H1 (cell line): Measurements from ENCODE around the gene DIP2C. TPM values are rescaled to one million over a fixed set of nuclear protein-coding genes. Genes with fewer than 3 reads are reported as not detected.
A peak's percentile ranks its signal among the peaks of the same experiment; 100 is the strongest.

ENCODE experiments used
- CTCF ChIA-PET: fragments of 300-600 bp; sonication (Branson Sonifier 250); formaldehyde crosslinking; loops from one replicate; lab custom pipeline; 2021; ENCODE audit not compliant: partially characterized antibody; lab: Charles Lee
- POLR2A ChIA-PET: fragments of 300-600 bp; sonication (Branson Sonifier 250); formaldehyde crosslinking; loops from one replicate; lab custom pipeline; 2021; ENCODE audit warnings: inconsistent platforms; ENCODE audit not compliant: partially characterized antibody; lab: Charles Lee
- DNase-seq, 2 experiments: peaks; one replicate each; pipeline versions ENCODE4 v3.0.0 to v3.0.0-alpha.2; 2010 to 2022; ENCODE audit warnings: low spot score in 2 of 2, low read depth in 1 of 2, mixed read lengths in 1 of 2
- FAIRE-seq: peaks from 2 replicates; lab custom pipeline; 2011; peaks lifted over from hg19 to GRCh38; lab: Jason Lieb, UNC
- H2AFZ ChIP-seq: 2 replicates; pipeline ENCODE4 v1.8.1; 2012; ENCODE audit warnings: low read length, inconsistent platforms
- H2AK5ac ChIP-seq: 2 replicates; pipeline ENCODE4 v1.6.1; 2013; ENCODE audit warnings: low read depth, low read length
- H2BK120ac ChIP-seq: replicated peaks from 2 replicates; pipeline ENCODE3; 2013; ENCODE audit warnings: low read depth, low read length, inconsistent platforms
- H2BK12ac ChIP-seq: 2 replicates; pipeline ENCODE4 v1.6.1; 2013; ENCODE audit warnings: low read depth, low read length
- H2BK15ac ChIP-seq: 2 replicates; pipeline ENCODE4 v1.6.1; 2013; ENCODE audit warnings: low read length
- H2BK20ac ChIP-seq: 2 replicates; pipeline ENCODE4 v1.6.1; 2013; ENCODE audit warnings: low read length
- H2BK5ac ChIP-seq: 2 replicates; pipeline ENCODE4 v1.6.1; 2013; ENCODE audit warnings: low read depth, low read length
- H3K14ac ChIP-seq: 2 replicates; pipeline ENCODE4 v1.6.1; 2013; ENCODE audit warnings: inconsistent platforms; ENCODE audit not compliant: insufficient read length
- H3K18ac ChIP-seq: 2 replicates; pipeline ENCODE4 v1.6.1; 2013; ENCODE audit warnings: low read length; ENCODE audit errors: extremely low read depth
- H3K23ac ChIP-seq: 2 replicates; pipeline ENCODE4 v1.6.1; 2013; ENCODE audit warnings: inconsistent platforms; ENCODE audit not compliant: insufficient read length
- H3K23me2 ChIP-seq: 2 replicates; pipeline ENCODE4 v1.6.1; 2013; ENCODE audit warnings: low read depth, low read length
- H3K27ac ChIP-seq: 2 replicates; pipeline ENCODE4 v1.6.1; 2011; ENCODE audit warnings: low read depth, low read length, inconsistent platforms
- H3K27me3 ChIP-seq, 4 experiments: replicated peaks in 1 of 4; 1 replicate in 1 of 4; 2 replicates in 3 of 4; pipeline versions ENCODE4 v1.6.1 to v1.8.1; 2011 to 2013; ENCODE audit warnings: low read length in 3 of 4, mild to moderate bottlenecking in 3 of 4, inconsistent platforms in 2 of 4, mixed read lengths in 2 of 4, moderate library complexity in 1 of 4; ENCODE audit not compliant: control insufficient read depth in 3 of 4, insufficient read depth in 3 of 4; ENCODE audit errors: extremely low read depth in 1 of 4
- H3K36me3 ChIP-seq, 4 experiments: 2 replicates each; pipeline versions ENCODE4 v1.6.1 to v1.8.1; 2011 to 2013; ENCODE audit warnings: mild to moderate bottlenecking in 4 of 4, low read length in 3 of 4, moderate library complexity in 2 of 4, control low read depth in 1 of 4, inconsistent platforms in 1 of 4; ENCODE audit not compliant: insufficient read depth in 4 of 4, control insufficient read depth in 2 of 4
- H3K4ac ChIP-seq: replicated peaks from 2 replicates; pipeline ENCODE3; 2013; ENCODE audit warnings: low read length, low read depth, mixed read lengths, inconsistent platforms; ENCODE audit not compliant: insufficient read length
- H3K4me1 ChIP-seq, 4 experiments: replicated peaks in 1 of 4; 1 replicate in 1 of 4; 2 replicates in 3 of 4; pipeline versions ENCODE4 v1.6.1 to v1.8.1; 2011 to 2013; ENCODE audit warnings: low read length in 3 of 4, inconsistent platforms in 2 of 4, mixed read lengths in 1 of 4; ENCODE audit not compliant: insufficient read depth in 4 of 4, control insufficient read depth in 3 of 4
- H3K4me2 ChIP-seq, 2 experiments: 2 replicates each; pipeline versions ENCODE4 v1.6.1 to v1.8.1; 2011 to 2013; ENCODE audit warnings: low read depth in 2 of 2, low read length in 2 of 2, control low read depth in 1 of 2, inconsistent platforms in 1 of 2, mild to moderate bottlenecking in 1 of 2; ENCODE audit not compliant: insufficient read depth in 1 of 2
- H3K4me3 ChIP-seq, 4 experiments: fragments of 200-600, 300-600 bp in 1 of 4; sonication (generic), shearing (Covaris generic), sonication (Bioruptor Twin) in 1 of 4; 2 replicates each; pipeline versions ENCODE4 v1.5.1 to v1.8.1; 2011 to 2016; ENCODE audit warnings: low read length in 4 of 4, low read depth in 3 of 4, control low read depth in 2 of 4, inconsistent platforms in 2 of 4, mild to moderate bottlenecking in 2 of 4, mixed read lengths in 1 of 4, moderate library complexity in 1 of 4; ENCODE audit not compliant: insufficient read depth in 2 of 4; ENCODE audit errors: extremely low read depth in 1 of 4
- H3K56ac ChIP-seq: replicated peaks from 2 replicates; pipeline ENCODE3; 2013; ENCODE audit warnings: low read depth, mild to moderate bottlenecking, mixed read lengths, low read length, inconsistent platforms; ENCODE audit not compliant: insufficient read length
- H3K79me1 ChIP-seq: 2 replicates; pipeline ENCODE4 v1.6.1; 2013; ENCODE audit warnings: low read depth, low read length, control low read depth
- H3K79me2 ChIP-seq, 2 experiments: 2 replicates each; pipeline versions ENCODE4 v1.6.1 to v1.8.1; 2012 to 2013; ENCODE audit warnings: low read length in 2 of 2, mild to moderate bottlenecking in 2 of 2, inconsistent platforms in 1 of 2; ENCODE audit not compliant: insufficient read depth in 2 of 2, control insufficient read depth in 1 of 2
- H3K9ac ChIP-seq, 4 experiments: replicated peaks in 1 of 4; 1 replicate in 1 of 4; 2 replicates in 3 of 4; pipeline versions ENCODE4 v1.6.1 to v1.8.1; 2011 to 2013; ENCODE audit warnings: low read depth in 3 of 4, low read length in 3 of 4, control low read depth in 2 of 4, mild to moderate bottlenecking in 2 of 4, moderate library complexity in 2 of 4, inconsistent platforms in 1 of 4; ENCODE audit errors: extremely low read depth in 1 of 4
- H3K9me3 ChIP-seq, 2 experiments: 2 replicates each; pipeline versions ENCODE4 v1.6.1 to v1.8.1; 2012 to 2013; ENCODE audit warnings: mild to moderate bottlenecking in 2 of 2, moderate library complexity in 2 of 2, control low read depth in 1 of 2, inconsistent platforms in 1 of 2, low read depth in 1 of 2, low read length in 1 of 2, mixed read lengths in 1 of 2; ENCODE audit not compliant: insufficient read depth in 2 of 2
- H4K20me1 ChIP-seq, 2 experiments: replicated peaks in 1 of 2; 2 replicates each; pipeline versions ENCODE3 to v1.8.1; 2011 to 2013; ENCODE audit warnings: inconsistent platforms in 2 of 2, low read length in 2 of 2, mild to moderate bottlenecking in 1 of 2; ENCODE audit not compliant: insufficient read depth in 2 of 2, control insufficient read depth in 1 of 2
- H4K5ac ChIP-seq: 2 replicates; pipeline ENCODE4 v1.6.1; 2013; ENCODE audit warnings: low read length, low read depth, mixed read lengths, inconsistent platforms; ENCODE audit not compliant: insufficient read length
- H4K8ac ChIP-seq: 2 replicates; pipeline ENCODE4 v1.8.0; 2013; ENCODE audit warnings: mild to moderate bottlenecking, moderate library complexity, low read length, inconsistent platforms; ENCODE audit not compliant: insufficient read depth; ENCODE audit errors: extremely low read depth
- H4K91ac ChIP-seq: replicated peaks from 2 replicates; pipeline ENCODE3; 2013; ENCODE audit warnings: low read length, mixed read lengths, inconsistent platforms; ENCODE audit not compliant: insufficient read length
- EGR1 ChIP-seq: IDR thresholded peaks from 2 replicates; pipeline ENCODE4 v1.6.1; 2011; ENCODE audit warnings: low read depth, low read length, borderline replicate concordance
- GTF2F1 ChIP-seq: IDR thresholded peaks from 2 replicates; pipeline ENCODE4 v1.6.1; 2012; ENCODE audit warnings: low read depth, low read length, improper control_type of control experiment, borderline replicate concordance
- RAD21 ChIP-seq, 2 experiments: IDR thresholded peaks in 1 of 2; conservative IDR thresholded peaks in 1 of 2; 2 replicates each; pipeline ENCODE4 v1.6.1; 2011; ENCODE audit warnings: low read depth in 2 of 2, low read length in 2 of 2, improper control_type of control experiment in 1 of 2, inconsistent platforms in 1 of 2, mild to moderate bottlenecking in 1 of 2, moderate library complexity in 1 of 2
- YY1 ChIP-seq: IDR thresholded peaks from 2 replicates; pipeline ENCODE4 v1.6.1; 2011; ENCODE audit warnings: low read depth, mild to moderate bottlenecking, low read length
- WGBS, 2 experiments: shearing (Covaris generic) in 1 of 2; methylation state at CpG; one replicate each; pipeline versions ENCODE4 v1.1.6 to v1.1.7; 2013 to 2015; ENCODE audit warnings: low lambda C conversion rate in 2 of 2, mixed read lengths in 2 of 2, inconsistent platforms in 1 of 2, low coverage in 1 of 2, missing lambda C conversion rate in 1 of 2; ENCODE audit not compliant: insufficient replicate concordance in 2 of 2, insufficient coverage in 1 of 2, insufficient read length in 1 of 2; ENCODE audit errors: extremely low coverage in 1 of 2, missing lambda C conversion rate in 1 of 2; 5-methylcytosine and 5-hydroxymethylcytosine counted together
- polyA plus RNA-seq, 7 experiments: library from polyadenylated mRNA; depleted of rRNA in 3 of 7; stranded (reverse) in 5 of 7; unstranded in 2 of 7; fragments of >200 nt in 5 of 7; fragments of 200-250 nt in 2 of 7; gene quantifications; 1 replicate in 5 of 7; 2 replicates in 1 of 7; 4 replicates in 1 of 7; pipeline versions ENCODE4 v1.2.1 to v1.2.3, GENCODE V29; 2011 to 2013; ENCODE audit warnings: missing spikeins in 2 of 7, mixed read lengths in 2 of 7
- total RNA-seq: library from RNA; stranded (reverse); fragmentation: NEBNext Ultra II Directional; extraction: Animal tissue kit (Norgen Biotek cat#: 25700); gene quantifications from 2 replicates; pipeline ENCODE4 v1.2.1, GENCODE V29; 2021

DIP2C gene
- total and polyA plus RNA-seq, 2 of the 8 experiments (the other 6 are each of a cell fraction or from before 2014, with no cell fraction given): 3.8 to 9.3 TPM

GRCh38 chr10:661597-662222, 27.8 kb downstream of the DIP2C start:
- Histone ChIP-seq H4K5ac (no peak overlapping the region), H3K9ac (no peak overlapping the region), H2AK5ac (no peak overlapping the region), H2BK120ac (no peak overlapping the region), H2AFZ (no peak overlapping the region), H3K4me2 (no peak overlapping the region), H3K79me1 (peaks cover 13% of the 10 kb centered on the region), H2BK15ac (no peak overlapping the region), H3K14ac (no peak overlapping the region), H3K18ac (no peak overlapping the region), H3K27me3 (no peaks in the 10 kb centered on the region), H3K4me1 (peaks cover 0 to 9% (median 4%) of the 10 kb centered on the region in 4 experiments; a peak in 6 of 7 replicates), H4K8ac (peak overlapping the region; percentile 54; the same call in 1 of the 2 replicates), H3K23ac (no peak overlapping the region), H3K4ac (peak overlapping the region; percentile 3), H3K9me3 (no peaks in the 10 kb centered on the region), H2BK12ac (no peak overlapping the region), H2BK20ac (no peak overlapping the region), H4K20me1 (peaks cover 17 to 25% of the 10 kb centered on the region in 2 experiments), H3K79me2 (peaks cover 6 to 50% of the 10 kb centered on the region in 2 experiments), H2BK5ac (no peak overlapping the region), H3K27ac (no peak overlapping the region), H3K23me2 (no peaks in the 10 kb centered on the region), H3K56ac (no peak overlapping the region), H3K4me3 (no peak overlapping the region), H4K91ac (no peak overlapping the region), H3K36me3 (no peaks in the 10 kb centered on the region; a peak in 1 of 8 replicates)
- no peak for DNase-seq
- 75% methylated on average over 16 of the region's 16 CpGs; no CpG with 5 or more reads in 1 of the 2 experiments for WGBS, 2 experiments
- CTCF ChIA-PET: interaction anchor here (0.7 to 1.9 kb wide), 8 partner anchors 16 to 127 kb away, joined by 3 to 7 read pairs (median 3); no protein-coding TSS in a partner anchor
- no peak for FAIRE-seq
- TF ChIP-seq EGR1 (0 out of 2 replicates have a peak, but pooled peaks have one; percentile 24), YY1 (0 out of 2 replicates have a peak, but pooled peaks have one; percentile 43), GTF2F1 (no peak), RAD21 (IDR thresholded peaks at IDR 0.05 in 1 of 2, conservative IDR thresholded peaks at IDR 0.05 in 1 of 2; ENCODE audit: low read depth in 2 of 2, low read length in 2 of 2) (peak in 1 of 2 experiments; percentile 1; a peak in 1 of 4 replicates)
- POLR2A ChIA-PET: interaction anchor here (1.4 kb wide), 1 partner anchor 24 kb away, joined by 3 read pairs; no protein-coding TSS in a partner anchor
